Fibroblast of lung (primary cell): Measurements from ENCODE around the gene KANTR. TPM values are rescaled to one million over a fixed set of nuclear protein-coding genes. Genes with fewer than 3 reads are reported as not detected.

Experiments used
- DNase-seq, 2 donors: peaks; one replicate each; pipeline versions ENCODE4 v3.0.0 to v3.0.0-alpha.2; 2010; ENCODE audit warnings: low read depth in 2 of 2
- H2AFZ ChIP-seq: 2 replicates; pipeline ENCODE4 v1.5.1; 2012; ENCODE audit warnings: low read length, control low read depth, inconsistent platforms
- H3K27ac ChIP-seq: 2 replicates; pipeline ENCODE4 v1.5.1; 2011; ENCODE audit warnings: low read length, control low read depth; ENCODE audit not compliant: insufficient read depth
- H3K27me3 ChIP-seq: 2 replicates; pipeline ENCODE4 v1.5.1; 2011; ENCODE audit warnings: mild to moderate bottlenecking, low read length; ENCODE audit not compliant: control insufficient read depth, insufficient read depth
- H3K36me3 ChIP-seq: 2 replicates; pipeline ENCODE4 v1.5.1; 2011; ENCODE audit warnings: low read length; ENCODE audit not compliant: control insufficient read depth, insufficient read depth
- H3K4me1 ChIP-seq: 2 replicates; pipeline ENCODE4 v1.5.1; 2011; ENCODE audit warnings: low read length; ENCODE audit not compliant: control insufficient read depth, insufficient read depth; ENCODE audit errors: extremely low read depth
- H3K4me2 ChIP-seq: 2 replicates; pipeline ENCODE4 v1.5.1; 2011; ENCODE audit warnings: low read length, control low read depth; ENCODE audit not compliant: insufficient read depth; ENCODE audit errors: extremely low read depth
- H3K4me3 ChIP-seq, 4 experiments: fragments of 200-600 bp in 1 of 4; sonication (generic) in 1 of 4; replicated peaks in 1 of 4; 2 replicates each; pipeline ENCODE4 v1.5.1; 2011 to 2016; ENCODE audit warnings: low read length in 4 of 4, low read depth in 3 of 4, mild to moderate bottlenecking in 3 of 4, control low read depth in 2 of 4, inconsistent platforms in 1 of 4, mixed read lengths in 1 of 4; ENCODE audit not compliant: insufficient read depth in 1 of 4; ENCODE audit errors: control extremely low read depth in 1 of 4
- H3K79me2 ChIP-seq: 2 replicates; pipeline ENCODE4 v1.5.1; 2012; ENCODE audit warnings: mild to moderate bottlenecking, low read length, inconsistent platforms; ENCODE audit not compliant: control insufficient read depth, insufficient read depth
- H3K9ac ChIP-seq: 2 replicates; pipeline ENCODE4 v1.5.1; 2011; ENCODE audit warnings: mild to moderate bottlenecking, low read length, control low read depth; ENCODE audit not compliant: insufficient read depth
- H3K9me3 ChIP-seq: 2 replicates; pipeline ENCODE4 v1.5.1; 2012; ENCODE audit warnings: low read depth, low read length; ENCODE audit not compliant: control insufficient read depth, insufficient read depth
- H4K20me1 ChIP-seq: 2 replicates; pipeline ENCODE4 v1.5.1; 2011; ENCODE audit warnings: low read length; ENCODE audit not compliant: control insufficient read depth, insufficient read depth; ENCODE audit errors: extremely low read depth
- EZH2 ChIP-seq: IDR thresholded peaks from 2 replicates; pipeline ENCODE4 v1.5.1; 2012; ENCODE audit warnings: low read length, control low read depth, mild to moderate bottlenecking; ENCODE audit errors: missing control alignments
- polyA plus RNA-seq, 2 donors: library from polyadenylated mRNA; depleted of rRNA in 1 of 2; stranded (reverse) in 1 of 2; unstranded in 1 of 2; fragments of >200 nt; gene quantifications; 2 replicates each; pipeline ENCODE4 v1.2.1, GENCODE V29; 2011 to 2012; ENCODE audit warnings: missing spikeins in 1 of 2
- total RNA-seq: library from RNA; depleted of rRNA; stranded (reverse); fragments of >200 nt; gene quantifications from 2 replicates; pipeline ENCODE4 v1.2.1, GENCODE V29; 2014
- TF ChIP-seq, protein P1 (sequence below), 2 donors: IDR thresholded peaks in 1 of 2; conservative IDR thresholded peaks in 1 of 2; 1 replicate in 1 of 2; 2 replicates in 1 of 2; pipeline ENCODE4 v1.5.1; 2011 to 2012; ENCODE audit warnings: low read length in 2 of 2, control low read depth in 1 of 2, inconsistent platforms in 1 of 2, low read depth in 1 of 2, mild to moderate bottlenecking in 1 of 2

Gene KANTR
- total and polyA plus RNA-seq, 2 donors (not counting 1 experiment from before 2014, with no cell fraction given), result 2.4 to 7.1 TPM

DNA sequence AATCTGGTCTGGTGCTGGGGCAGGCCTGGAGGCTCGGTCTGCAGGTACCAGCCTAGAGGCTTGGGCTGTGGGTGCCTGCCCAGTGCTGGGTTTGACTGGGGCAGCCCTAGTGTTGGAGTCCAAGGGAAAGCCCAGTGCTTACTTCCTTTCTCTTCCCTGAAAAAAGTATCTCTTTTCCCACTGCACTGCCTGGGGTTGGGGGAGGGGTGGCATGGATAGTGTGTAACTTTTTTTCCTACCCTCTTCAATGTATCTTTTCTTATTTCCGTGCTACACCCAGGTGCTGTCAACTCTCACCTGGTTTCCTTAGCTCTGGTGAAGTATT lies 21.6 kb downstream of the KANTR start:
- H3K9me3 ChIP-seq, result no peaks in the 10 kb centered on the region
- H3K4me3 ChIP-seq, result no peak overlapping the region
- no peak overlapping the region for H2AFZ ChIP-seq
- peak overlapping the region; percentile 75 for H3K27ac ChIP-seq
- TF ChIP-seq, protein P1, sequence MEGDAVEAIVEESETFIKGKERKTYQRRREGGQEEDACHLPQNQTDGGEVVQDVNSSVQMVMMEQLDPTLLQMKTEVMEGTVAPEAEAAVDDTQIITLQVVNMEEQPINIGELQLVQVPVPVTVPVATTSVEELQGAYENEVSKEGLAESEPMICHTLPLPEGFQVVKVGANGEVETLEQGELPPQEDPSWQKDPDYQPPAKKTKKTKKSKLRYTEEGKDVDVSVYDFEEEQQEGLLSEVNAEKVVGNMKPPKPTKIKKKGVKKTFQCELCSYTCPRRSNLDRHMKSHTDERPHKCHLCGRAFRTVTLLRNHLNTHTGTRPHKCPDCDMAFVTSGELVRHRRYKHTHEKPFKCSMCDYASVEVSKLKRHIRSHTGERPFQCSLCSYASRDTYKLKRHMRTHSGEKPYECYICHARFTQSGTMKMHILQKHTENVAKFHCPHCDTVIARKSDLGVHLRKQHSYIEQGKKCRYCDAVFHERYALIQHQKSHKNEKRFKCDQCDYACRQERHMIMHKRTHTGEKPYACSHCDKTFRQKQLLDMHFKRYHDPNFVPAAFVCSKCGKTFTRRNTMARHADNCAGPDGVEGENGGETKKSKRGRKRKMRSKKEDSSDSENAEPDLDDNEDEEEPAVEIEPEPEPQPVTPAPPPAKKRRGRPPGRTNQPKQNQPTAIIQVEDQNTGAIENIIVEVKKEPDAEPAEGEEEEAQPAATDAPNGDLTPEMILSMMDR (conservative IDR thresholded peaks at IDR 0.05 in 1 of 2, IDR thresholded peaks at IDR 0.05 in 1 of 2; ENCODE audit: low read depth in 1 of 2, low read length in 2 of 2), result no peak
- no peak for TF ChIP-seq EZH2
- no peaks in the 10 kb centered on the region for H3K27me3 ChIP-seq
- H3K4me2 ChIP-seq, result peak overlapping the region; percentile 54
- no peak for DNase-seq
- H4K20me1 ChIP-seq, result no peaks in the 10 kb centered on the region
- H3K79me2 ChIP-seq, result no peaks in the 10 kb centered on the region
- H3K36me3 ChIP-seq, result no peaks in the 10 kb centered on the region
- H3K9ac ChIP-seq, result no peak overlapping the region
- H3K4me1 ChIP-seq, result peaks cover 2% of the 10 kb centered on the region

DNA sequence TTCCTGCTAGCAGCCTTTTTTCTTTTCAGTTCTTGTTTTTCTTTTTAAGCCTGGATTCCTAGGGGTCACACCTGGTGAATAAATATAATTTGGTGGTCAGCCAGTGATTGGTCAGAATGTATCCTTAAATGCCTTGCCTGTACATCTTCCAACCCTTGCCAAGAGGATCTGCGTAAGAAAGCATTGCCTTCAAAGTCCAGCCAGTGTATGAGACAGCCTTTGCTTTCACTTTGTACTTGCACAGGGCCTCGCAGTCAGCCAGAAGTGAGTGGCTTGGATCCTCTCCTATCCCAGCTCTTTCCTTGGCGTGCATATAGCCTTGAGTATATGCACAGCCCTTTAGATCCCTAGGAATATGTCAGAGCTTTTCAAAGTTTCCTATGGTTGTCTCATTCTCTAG lies 22.2 kb downstream of the KANTR start:
- peak; percentile 80 to 85 for DNase-seq
- Histone ChIP-seq H3K27me3 (no peaks in the 10 kb centered on the region), H3K4me2 (peak overlapping the region; percentile 54)

DNA sequence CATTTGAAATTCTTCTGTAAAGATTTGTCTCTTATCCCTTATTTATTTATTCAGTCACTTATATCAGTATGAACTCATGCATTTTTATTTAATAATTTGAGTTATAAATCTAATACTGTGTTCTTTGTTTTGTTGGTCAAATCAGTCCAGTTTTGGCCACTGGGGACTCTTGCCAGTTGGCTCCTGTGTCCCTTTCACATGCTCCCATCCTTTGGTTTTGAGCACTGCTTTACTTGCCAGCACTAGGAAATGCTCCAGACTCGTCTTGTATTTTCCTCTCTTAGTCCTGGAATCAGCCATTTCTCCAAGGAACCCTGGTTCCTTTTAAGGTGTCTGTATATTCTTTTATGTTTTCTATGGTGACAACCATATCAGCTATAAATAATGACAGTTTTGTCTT lies 28.1 kb downstream of the KANTR start:
- no peaks in the 10 kb centered on the region for H3K27me3 ChIP-seq
- no peak overlapping the region for H3K9ac ChIP-seq
- no peak for DNase-seq
- no peak overlapping the region for H3K4me2 ChIP-seq
- H3K4me1 ChIP-seq, result no peaks in the 10 kb centered on the region
- H3K9me3 ChIP-seq, result no peaks in the 10 kb centered on the region
- H3K36me3 ChIP-seq, result no peaks in the 10 kb centered on the region
- TF ChIP-seq EZH2, result no peak
- no peaks in the 10 kb centered on the region for H4K20me1 ChIP-seq
- H3K4me3 ChIP-seq, result no peak overlapping the region
- H3K27ac ChIP-seq, result no peak overlapping the region
- no peaks in the 10 kb centered on the region for H3K79me2 ChIP-seq
- no peak overlapping the region for H2AFZ ChIP-seq

More for the DNA sequence above, 22.2 kb downstream of the KANTR start:
- H3K79me2 ChIP-seq, result no peaks in the 10 kb centered on the region
- TF ChIP-seq EZH2, result no peak
- TF ChIP-seq, protein P1 (conservative IDR thresholded peaks at IDR 0.05 in 1 of 2, IDR thresholded peaks at IDR 0.05 in 1 of 2; ENCODE audit: low read depth in 1 of 2, low read length in 2 of 2), result no peak
- H4K20me1 ChIP-seq, result no peaks in the 10 kb centered on the region
- H3K4me1 ChIP-seq, result peaks cover 2% of the 10 kb centered on the region
- H3K27ac ChIP-seq, result peak overlapping the region; percentile 75
- H2AFZ ChIP-seq, result no peak overlapping the region
- peak overlapping the region; percentile 30 for H3K9ac ChIP-seq
- peak overlapping the region; percentile 5 to 40 (median 16) for H3K4me3 ChIP-seq
- no peaks in the 10 kb centered on the region for H3K36me3 ChIP-seq
- H3K9me3 ChIP-seq, result no peaks in the 10 kb centered on the region
